IMR-90 (cell line): Measurements from ENCODE around the gene ZNF485. TPM values are rescaled to one million over a fixed set of nuclear protein-coding genes. Genes with fewer than 3 reads are reported as not detected.

Experiments
- ATAC-seq: fragments of 200-7000 bp; cut with Tn5 transposase; 2 replicates; pipeline ENCODE4 v1.9.1; 2020; ENCODE audit warnings: low read depth, mild to moderate bottlenecking, moderate library complexity
- BruUV-seq: library from RNA; stranded (reverse); fragments of 400-500 nt; replicated peaks from 2 replicates; lab custom pipeline; 2021; lab: Mats Ljungman, UMichigan
- CTCF ChIA-PET: fragments of 300-600 bp; formaldehyde crosslinking; extraction: SDS; loops from one replicate; lab custom pipeline; 2021; ENCODE audit warnings: antibody characterized with exemption; lab: Yijun Ruan, JAX
- POLR2A ChIA-PET: fragments of 300-600 bp; sonication (Branson Sonifier 250); formaldehyde crosslinking; loops from one replicate; lab custom pipeline; 2022; ENCODE audit warnings: antibody characterized with exemption; ENCODE audit not compliant: unreplicated experiment; lab: Charles Lee
- DNase-seq: peaks from one replicate; pipeline ENCODE4 v3.0.0; 2013
- H2AFZ ChIP-seq: replicated peaks from 2 replicates; pipeline ENCODE3; 2013; ENCODE audit warnings: low read length, mild to moderate bottlenecking; ENCODE audit not compliant: poor library complexity
- H2AK5ac ChIP-seq: 2 replicates; pipeline ENCODE4 v1.6.1; 2013; ENCODE audit warnings: low read depth, low read length, inconsistent platforms
- H2AK9ac ChIP-seq: replicated peaks from 2 replicates; pipeline ENCODE3; 2013; ENCODE audit warnings: mild to moderate bottlenecking, low read depth, low read length, moderate library complexity; ENCODE audit not compliant: poor library complexity
- H2BK120ac ChIP-seq: 2 replicates; pipeline ENCODE4 v1.6.1; 2013; ENCODE audit warnings: low read depth, low read length, inconsistent platforms
- H2BK15ac ChIP-seq: 3 replicates; pipeline ENCODE4 v1.6.1; 2013; ENCODE audit warnings: low read depth, low read length, inconsistent platforms
- H2BK20ac ChIP-seq: 2 replicates; pipeline ENCODE4 v1.6.1; 2013; ENCODE audit warnings: low read depth, mild to moderate bottlenecking, inconsistent platforms, low read length, moderate library complexity
- H2BK5ac ChIP-seq: 2 replicates; pipeline ENCODE4 v1.6.1; 2013; ENCODE audit warnings: mild to moderate bottlenecking, low read depth, low read length, inconsistent platforms; ENCODE audit not compliant: poor library complexity, severe bottlenecking
- H3K14ac ChIP-seq: replicated peaks from 2 replicates; pipeline ENCODE4 v1.6.1; 2013; ENCODE audit warnings: low read depth, low read length, inconsistent platforms
- H3K18ac ChIP-seq: 2 replicates; pipeline ENCODE4 v1.6.1; 2013; ENCODE audit warnings: low read depth, low read length, control low read depth
- H3K23ac ChIP-seq: 2 replicates; pipeline ENCODE4 v1.6.1; 2013; ENCODE audit warnings: low read depth, low read length, inconsistent platforms
- H3K27ac ChIP-seq: 2 replicates; pipeline ENCODE4 v1.5.1; 2013; ENCODE audit warnings: mild to moderate bottlenecking, control low read depth, low read length; ENCODE audit not compliant: insufficient read depth
- H3K27me3 ChIP-seq: 2 replicates; pipeline ENCODE4 v1.6.1; 2013; ENCODE audit warnings: low read length; ENCODE audit not compliant: control insufficient read depth, insufficient read depth
- H3K36me3 ChIP-seq: 2 replicates; pipeline ENCODE4 v1.6.1; 2013; ENCODE audit warnings: low read length, mixed read lengths; ENCODE audit not compliant: control insufficient read depth, insufficient read depth
- H3K4ac ChIP-seq: 2 replicates; pipeline ENCODE4 v1.6.1; 2013; ENCODE audit warnings: low read depth, low read length, inconsistent platforms
- H3K4me1 ChIP-seq: 2 replicates; pipeline ENCODE4 v1.6.1; 2013; ENCODE audit warnings: low read length, mixed read lengths; ENCODE audit not compliant: control insufficient read depth, insufficient read depth
- H3K4me2 ChIP-seq: 2 replicates; pipeline ENCODE4 v1.6.1; 2013; ENCODE audit warnings: low read depth, mild to moderate bottlenecking, control low read depth, low read length, moderate library complexity
- H3K4me3 ChIP-seq: 2 replicates; pipeline ENCODE4 v1.5.1; 2013; ENCODE audit warnings: low read depth, mild to moderate bottlenecking, control low read depth, low read length, moderate library complexity; ENCODE audit not compliant: insufficient read depth
- H3K56ac ChIP-seq: 2 replicates; pipeline ENCODE4 v1.6.1; 2013; ENCODE audit warnings: low read length, inconsistent platforms; ENCODE audit not compliant: insufficient read depth; ENCODE audit errors: extremely low read depth
- H3K79me1 ChIP-seq, 2 experiments: 2 replicates each; pipeline ENCODE4 v1.6.1; 2013; ENCODE audit warnings: low read length in 2 of 2, inconsistent platforms in 1 of 2, low read depth in 1 of 2
- H3K9ac ChIP-seq: 2 replicates; pipeline ENCODE4 v1.6.1; 2013; ENCODE audit warnings: low read depth, low read length, control low read depth
- H3K9me1 ChIP-seq: 2 replicates; pipeline ENCODE4 v1.6.1; 2013; ENCODE audit warnings: low read length, inconsistent platforms; ENCODE audit not compliant: insufficient read depth
- H3K9me3 ChIP-seq: 2 replicates; pipeline ENCODE4 v1.6.1; 2013; ENCODE audit warnings: low read length; ENCODE audit not compliant: control insufficient read depth, insufficient read depth
- H4K20me1 ChIP-seq: 2 replicates; pipeline ENCODE4 v1.6.1; 2013; ENCODE audit warnings: low read length, inconsistent platforms; ENCODE audit not compliant: insufficient read depth
- H4K5ac ChIP-seq: 2 replicates; pipeline ENCODE4 v1.6.1; 2013; ENCODE audit warnings: mild to moderate bottlenecking, low read depth, low read length, control low read depth
- H4K8ac ChIP-seq, 2 experiments: 2 replicates each; pipeline ENCODE4 v1.6.1; 2013; ENCODE audit warnings: low read depth in 2 of 2, low read length in 2 of 2, control low read depth in 1 of 2, inconsistent platforms in 1 of 2
- H4K91ac ChIP-seq: 2 replicates; pipeline ENCODE4 v1.6.1; 2013; ENCODE audit warnings: low read depth, low read length, inconsistent platforms; ENCODE audit not compliant: insufficient read depth
- BHLHE40 ChIP-seq: fragments of 150-350 bp; IDR thresholded peaks from 2 replicates; pipeline ENCODE4 v1.6.1; 2016; ENCODE audit warnings: mild to moderate bottlenecking, low read depth, low read length
- CEBPB ChIP-seq: IDR thresholded peaks from 2 replicates; pipeline ENCODE4 v1.6.1; 2012; ENCODE audit warnings: low read depth, low read length, improper control_type of control experiment
- CHD1 ChIP-seq: IDR thresholded peaks from 2 replicates; pipeline ENCODE4 v1.6.1; 2012; ENCODE audit warnings: low read depth, low read length, improper control_type of control experiment
- FOS ChIP-seq: fragments of 150-350 bp; IDR thresholded peaks from 2 replicates; pipeline ENCODE4 v1.6.1; 2016; ENCODE audit warnings: low read depth, low read length
- MAFK ChIP-seq: IDR thresholded peaks from 2 replicates; pipeline ENCODE4 v1.6.1; 2012; ENCODE audit warnings: low read depth, low read length, improper control_type of control experiment
- MAZ ChIP-seq: IDR thresholded peaks from 2 replicates; pipeline ENCODE4 v1.6.1; 2012; ENCODE audit warnings: low read depth, mild to moderate bottlenecking, low read length, improper control_type of control experiment, moderate library complexity, borderline replicate concordance
- MXI1 ChIP-seq: IDR thresholded peaks from 2 replicates; pipeline ENCODE4 v1.6.1; 2012; ENCODE audit warnings: low read depth, mild to moderate bottlenecking, low read length, moderate library complexity, borderline replicate concordance
- NFE2L2 ChIP-seq: fragments of 150-350 bp; IDR thresholded peaks from 2 replicates; pipeline ENCODE4 v1.6.1; 2016; ENCODE audit warnings: low read depth, mild to moderate bottlenecking, low read length
- POLR2A ChIP-seq: IDR thresholded peaks from 2 replicates; pipeline ENCODE4 v1.6.1; 2012; ENCODE audit warnings: mild to moderate bottlenecking, low read depth, low read length
- RAD21 ChIP-seq: IDR thresholded peaks from 2 replicates; pipeline ENCODE4 v1.6.1; 2012; ENCODE audit warnings: low read length, improper control_type of control experiment
- RCOR1 ChIP-seq: IDR thresholded peaks from 2 replicates; pipeline ENCODE4 v1.6.1; 2012; ENCODE audit warnings: mild to moderate bottlenecking, low read length, improper control_type of control experiment; ENCODE audit not compliant: insufficient replicate concordance
- RFX5 ChIP-seq: IDR thresholded peaks from 2 replicates; pipeline ENCODE4 v1.8.0; 2012; ENCODE audit warnings: low read depth, mild to moderate bottlenecking, low read length, moderate library complexity
- SMC3 ChIP-seq: fragments of 150-350 bp; IDR thresholded peaks from 2 replicates; pipeline ENCODE4 v1.6.1; 2016; ENCODE audit warnings: low read depth, mild to moderate bottlenecking, antibody characterized with exemption, low read length, moderate library complexity
- WGBS, 2 experiments: methylation state at CpG; one replicate each; pipeline versions ENCODE4 v1.1.5 to v1.1.7; 2013; ENCODE audit warnings: missing lambda C conversion rate in 2 of 2; ENCODE audit not compliant: insufficient read length in 1 of 2; ENCODE audit errors: extremely low coverage in 2 of 2; 5-methylcytosine and 5-hydroxymethylcytosine counted together
- dilution Hi-C: fragments of 300-500 bp; cut with HindIII; formaldehyde crosslinking; loops from one replicate; pipeline ENCODE4 v1.14.3; 2018; ENCODE audit warnings: low sequenced_read_pairs; ENCODE audit not compliant: unreplicated experiment
- in situ Hi-C: fragments of 300-500 bp; cut with MboI; formaldehyde crosslinking; loops from 3 replicates; pipeline ENCODE4 v1.14.3; 2019; ENCODE audit warnings: low sequenced_read_pairs, inconsistent platforms, mixed read lengths
- intact Hi-C: fragments of 100-400 bp; cut with micrococcal nuclease; formaldehyde crosslinking; loops from 2 replicates; pipeline ENCODE4 v1.10.0; 2022
- polyA plus RNA-seq, 3 experiments: library from polyadenylated mRNA; depleted of rRNA; stranded (reverse); fragments of >200 nt; gene quantifications; 2 replicates each; pipeline ENCODE4 v1.2.3, GENCODE V29; 2012; ENCODE audit warnings: low replicate concordance in 1 of 3
- total RNA-seq: library from RNA; depleted of rRNA; stranded (reverse); fragments of >200 nt; gene quantifications from 2 replicates; pipeline ENCODE4 v1.2.3, GENCODE V29; 2012
- TF ChIP-seq, protein P1 (sequence below): fragments of 150-350 bp; IDR thresholded peaks from 2 replicates; pipeline ENCODE4 v1.6.1; 2017; ENCODE audit warnings: mild to moderate bottlenecking, antibody characterized with exemption, low read length, low read depth
- TF ChIP-seq, protein P2 (sequence below): fragments of 150-350 bp; IDR thresholded peaks from 2 replicates; pipeline ENCODE4 v1.6.1; 2016; ENCODE audit warnings: low read depth, mild to moderate bottlenecking, low read length, moderate library complexity, borderline replicate concordance

Gene ZNF485
- total and polyA plus RNA-seq, 2 of the 4 experiments (the other 2 are of a cell fraction) = 1.0 to 2.2 TPM

DNA sequence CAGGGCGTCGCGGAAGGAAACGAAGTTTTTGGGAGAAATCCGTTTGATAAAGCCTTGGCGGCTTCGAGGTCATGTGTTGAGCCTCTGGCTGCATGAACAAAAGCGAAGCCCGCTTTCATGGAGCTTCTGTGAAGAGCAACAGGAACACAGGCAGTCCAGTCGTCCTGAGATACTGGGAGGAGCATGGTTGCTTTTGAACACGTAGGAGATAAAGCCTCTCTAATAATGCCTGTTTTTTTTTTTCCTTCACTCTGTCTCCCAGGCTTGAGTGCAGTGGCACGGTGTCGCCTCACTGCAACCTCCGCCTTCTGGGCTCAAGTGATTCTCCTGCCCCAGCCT lies 42.9 kb downstream of the ZNF485 start:
- no peak overlapping the region for H2BK15ac ChIP-seq
- H3K36me3 ChIP-seq = peaks cover 11% of the 10 kb centered on the region
- in situ Hi-C loops = no loop called here
- dilution Hi-C loops = no loop called here
- H3K56ac ChIP-seq = no peak overlapping the region
- intact Hi-C loops = no loop called here
- H3K27me3 ChIP-seq = no peaks in the 10 kb centered on the region
- WGBS, 2 experiments = 10% methylated on average over 7 of the region's 14 CpGs; no CpG with 5 or more reads in 1 of the 2 experiments
- H4K8ac ChIP-seq = peak overlapping the region; percentile 98
- peak overlapping the region; percentile 98 for H4K5ac ChIP-seq
- H2AK9ac ChIP-seq = peak overlapping the region; percentile 93
- peak overlapping the region; percentile 64 for H3K9ac ChIP-seq
- H3K4me1 ChIP-seq = peaks cover 3% of the 10 kb centered on the region; the same call in 1 of the 2 replicates
- peak overlapping the region; percentile 90 for H2BK120ac ChIP-seq
- H2AK5ac ChIP-seq = no peak overlapping the region
- BruUV-seq = no TSS peak
- DNase-seq = no peak
- H2BK5ac ChIP-seq = peak overlapping the region; percentile 83
- peak overlapping the region; percentile 62 for H3K4me3 ChIP-seq
- no peaks in the 10 kb centered on the region for H4K20me1 ChIP-seq
- H3K27ac ChIP-seq = peak overlapping the region; percentile 72
- CTCF ChIA-PET = interaction anchor here (1.1 kb wide), 1 partner anchor 9 kb away, joined by 3 read pairs; no protein-coding TSS in a partner anchor
- POLR2A ChIA-PET = interaction anchor here (0.7 kb wide), 1 partner anchor 398 kb away, joined by 4 read pairs; no protein-coding TSS in a partner anchor
- H3K9me3 ChIP-seq = peaks cover 25% of the 10 kb centered on the region
- peak overlapping the region; percentile 91 for H3K4ac ChIP-seq
- peak overlapping the region; percentile 100 for H2AFZ ChIP-seq
- H2BK20ac ChIP-seq = peak overlapping the region; percentile 78; the same call in 1 of the 2 replicates
- H3K79me1 ChIP-seq = peaks cover 10% of the 10 kb centered on the region in 2 experiments
- H3K14ac ChIP-seq = peak overlapping the region; percentile 91
- TF ChIP-seq MAFK = no peak
- no peak for TF ChIP-seq RFX5
- TF ChIP-seq SMC3 = no peak
- no peak for TF ChIP-seq FOS
- no peak for TF ChIP-seq MAZ
- no peak for TF ChIP-seq MXI1
- no peak for TF ChIP-seq RAD21
- TF ChIP-seq RCOR1 = no peak
- TF ChIP-seq, protein P1, sequence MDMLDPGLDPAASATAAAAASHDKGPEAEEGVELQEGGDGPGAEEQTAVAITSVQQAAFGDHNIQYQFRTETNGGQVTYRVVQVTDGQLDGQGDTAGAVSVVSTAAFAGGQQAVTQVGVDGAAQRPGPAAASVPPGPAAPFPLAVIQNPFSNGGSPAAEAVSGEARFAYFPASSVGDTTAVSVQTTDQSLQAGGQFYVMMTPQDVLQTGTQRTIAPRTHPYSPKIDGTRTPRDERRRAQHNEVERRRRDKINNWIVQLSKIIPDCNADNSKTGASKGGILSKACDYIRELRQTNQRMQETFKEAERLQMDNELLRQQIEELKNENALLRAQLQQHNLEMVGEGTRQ = no peak
- no peak for TF ChIP-seq CEBPB
- TF ChIP-seq NFE2L2 = no peak
- TF ChIP-seq, protein P2, sequence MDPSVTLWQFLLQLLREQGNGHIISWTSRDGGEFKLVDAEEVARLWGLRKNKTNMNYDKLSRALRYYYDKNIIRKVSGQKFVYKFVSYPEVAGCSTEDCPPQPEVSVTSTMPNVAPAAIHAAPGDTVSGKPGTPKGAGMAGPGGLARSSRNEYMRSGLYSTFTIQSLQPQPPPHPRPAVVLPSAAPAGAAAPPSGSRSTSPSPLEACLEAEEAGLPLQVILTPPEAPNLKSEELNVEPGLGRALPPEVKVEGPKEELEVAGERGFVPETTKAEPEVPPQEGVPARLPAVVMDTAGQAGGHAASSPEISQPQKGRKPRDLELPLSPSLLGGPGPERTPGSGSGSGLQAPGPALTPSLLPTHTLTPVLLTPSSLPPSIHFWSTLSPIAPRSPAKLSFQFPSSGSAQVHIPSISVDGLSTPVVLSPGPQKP = no peak
- TF ChIP-seq POLR2A = no peak
- TF ChIP-seq CHD1 = no peak
- TF ChIP-seq BHLHE40 = no peak
- peak; percentile 16 for ATAC-seq
- H4K91ac ChIP-seq = peak overlapping the region; percentile 97
- peak overlapping the region; percentile 21 for H3K18ac ChIP-seq
- no peaks in the 10 kb centered on the region for H3K9me1 ChIP-seq
- peak overlapping the region; percentile 81 for H3K4me2 ChIP-seq
- H3K23ac ChIP-seq = peak overlapping the region; percentile 73
